HG02884 (cell line): ENCODE measurements around the gene PTPRN2.
"Not testable (repeated sequence)": the region's sequence is repeated elsewhere in the genome, so short reads cannot be mapped to it uniquely, and the experiment has no call there.

Experiments used
- ATAC-seq: cut with Tn5 transposase; IDR thresholded peaks from one replicate; pipeline ENCODE4 v1.9.1; 2021; ENCODE audit warnings: mild to moderate bottlenecking, moderate library complexity; ENCODE audit not compliant: unreplicated experiment

Gene PTPRN2

GRCh38 chr7:157609516-157609915 lies 978.1 kb downstream of the PTPRN2 start:
- ATAC-seq = no peak

GRCh38 chr7:157607218-157607617 lies 980.4 kb downstream of the PTPRN2 start:
- ATAC-seq = no peak

GRCh38 chr7:157606140-157606539 lies 981.5 kb downstream of the PTPRN2 start:
- no peak for ATAC-seq

- ATAC-seq = no peak
Observed at GRCh38 chr7:157605638-157606037, 982.0 kb downstream of the PTPRN2 start.

- no peak for ATAC-seq
Observed at GRCh38 chr7:157604661-157605381, 982.8 kb downstream of the PTPRN2 start.

GRCh38 chr7:157603716-157604115 lies 983.9 kb downstream of the PTPRN2 start:
- no peak for ATAC-seq

GRCh38 chr7:157603005-157603404 lies 984.6 kb downstream of the PTPRN2 start:
- no peak for ATAC-seq

- no peak for ATAC-seq
Observed at GRCh38 chr7:157602581-157602980, 985.0 kb downstream of the PTPRN2 start.

- ATAC-seq = no peak
Observed at GRCh38 chr7:157602156-157602555, 985.5 kb downstream of the PTPRN2 start.

- ATAC-seq = no peak
Observed at GRCh38 chr7:157601530-157601929, 986.1 kb downstream of the PTPRN2 start.

- ATAC-seq = no peak
Observed at GRCh38 chr7:157599491-157599890, 988.1 kb downstream of the PTPRN2 start.

- no peak for ATAC-seq
Observed at GRCh38 chr7:157597562-157597961, 990.1 kb downstream of the PTPRN2 start.

- ATAC-seq = no peak
Observed at GRCh38 chr7:157596881-157597280, 990.7 kb downstream of the PTPRN2 start.

GRCh38 chr7:157596471-157596870 lies 991.2 kb downstream of the PTPRN2 start:
- no peak for ATAC-seq

- ATAC-seq = no peak
Observed at GRCh38 chr7:157596026-157596425, 991.6 kb downstream of the PTPRN2 start.

- no peak for ATAC-seq
Observed at GRCh38 chr7:157595086-157595855, 992.4 kb downstream of the PTPRN2 start.

GRCh38 chr7:157594306-157594705 lies 993.3 kb downstream of the PTPRN2 start:
- no peak for ATAC-seq

- ATAC-seq = no peak
Observed at GRCh38 chr7:157593541-157593940, 994.1 kb downstream of the PTPRN2 start.

- not testable (repeated sequence) for ATAC-seq
Observed at GRCh38 chr7:157592636-157593320, 994.8 kb downstream of the PTPRN2 start.

- no peak for ATAC-seq
Observed at GRCh38 chr7:157590526-157590925, 997.1 kb downstream of the PTPRN2 start.

GRCh38 chr7:157589680-157590079 lies 997.9 kb downstream of the PTPRN2 start:
- ATAC-seq = no peak
